HG03280 (cell line): Measurements from ENCODE around the gene GSG1L.

ENCODE experiments used
- ATAC-seq: cut with Tn5 transposase; IDR thresholded peaks from one replicate; pipeline ENCODE4 v1.9.1; 2021; ENCODE audit warnings: mild to moderate bottlenecking, moderate library complexity; ENCODE audit not compliant: unreplicated experiment

The GSG1L gene

DNA sequence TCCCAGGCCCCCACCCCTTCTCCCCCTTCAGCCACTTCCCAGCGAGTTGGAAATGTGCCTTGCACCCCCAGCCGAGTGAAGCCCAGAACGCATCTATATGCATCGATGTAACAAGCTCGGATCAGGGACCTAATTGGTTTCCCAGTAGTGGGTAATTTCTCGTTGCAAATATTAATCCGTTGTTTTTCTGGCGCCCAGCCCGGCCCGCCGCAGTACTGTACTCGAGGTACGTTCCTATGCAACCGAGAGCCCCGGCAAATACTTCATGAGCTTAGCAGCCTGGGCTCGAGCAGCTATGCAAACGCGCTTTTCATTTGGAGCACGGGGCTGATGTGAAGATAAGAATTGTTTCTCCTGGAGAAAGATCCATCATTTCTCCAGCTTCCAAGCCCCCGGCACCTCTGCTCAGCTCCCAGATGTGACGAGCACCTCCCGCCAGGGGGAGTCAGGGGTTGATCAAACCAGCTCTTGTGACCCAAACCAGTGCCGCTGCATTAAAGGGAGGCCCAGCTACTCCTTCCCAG, 283.8 kb downstream of the GSG1L start:
- no peak for ATAC-seq

DNA sequence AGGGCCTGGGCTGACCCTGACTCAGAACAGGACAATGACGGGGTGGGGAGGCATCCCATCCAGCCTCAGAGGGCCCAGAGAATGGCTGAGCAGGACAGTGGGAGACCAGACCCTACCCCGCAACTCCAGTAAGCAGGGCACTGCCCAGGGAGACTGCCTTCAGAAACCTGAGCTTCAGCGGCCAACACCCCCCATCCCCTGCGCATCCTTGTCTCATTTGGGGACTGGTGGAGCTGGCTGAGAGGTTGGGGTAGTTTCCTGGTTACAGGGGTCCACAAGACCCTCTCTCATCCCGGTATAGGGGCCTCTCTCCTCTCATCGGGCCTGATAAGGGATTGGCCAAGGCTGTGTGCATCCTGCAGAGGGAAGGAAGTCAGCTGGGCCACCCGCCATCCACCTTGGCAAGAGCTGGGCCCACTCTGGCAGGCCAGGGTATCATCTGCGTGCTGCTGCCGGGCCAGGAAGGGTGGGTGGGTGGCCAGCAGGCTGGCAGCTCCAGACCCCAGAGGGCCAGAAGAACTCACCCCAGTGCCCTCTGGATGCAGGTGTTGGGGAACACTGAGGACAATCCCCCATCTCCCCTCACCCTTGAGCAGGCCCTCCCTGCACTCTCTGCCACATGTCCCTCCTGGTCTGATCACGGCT, 284.5 kb downstream of the GSG1L start:
- ATAC-seq, result no peak

DNA sequence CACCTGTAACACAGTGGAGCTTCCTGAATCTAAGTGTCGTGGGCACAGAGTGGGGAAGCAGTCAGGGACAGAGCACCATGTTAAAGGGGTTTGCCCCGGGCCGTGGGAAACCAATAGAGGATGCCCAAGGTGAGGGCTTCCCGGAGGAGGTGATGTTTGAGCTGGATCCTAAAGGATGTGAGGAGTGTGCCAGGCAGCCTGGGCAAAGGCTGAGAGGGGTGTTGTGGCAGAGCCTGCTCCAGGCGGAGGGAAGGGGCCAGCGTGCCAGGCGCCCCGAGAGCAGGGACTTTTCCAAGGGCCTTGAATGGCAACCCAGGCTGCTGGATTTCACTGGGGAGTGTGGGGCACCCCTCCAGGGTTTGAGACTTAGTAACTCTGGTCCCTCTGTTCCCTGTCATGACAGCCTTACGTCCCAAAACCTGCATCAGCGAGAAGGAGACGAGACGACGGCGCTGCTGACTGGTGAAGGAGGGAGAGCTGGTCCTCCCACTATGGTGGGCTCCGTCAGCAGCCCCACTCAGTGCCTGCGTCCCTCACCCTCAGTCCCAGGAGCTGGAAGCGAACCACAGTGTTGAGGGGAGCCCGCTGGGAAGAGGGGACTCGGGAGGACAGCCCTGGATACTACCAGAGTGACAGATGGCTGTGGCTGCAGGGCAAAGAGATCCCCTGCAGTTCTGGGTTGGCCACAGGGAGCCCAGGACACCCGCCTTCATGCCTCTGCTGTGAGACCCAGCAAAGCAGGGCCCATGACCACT, 285.2 kb downstream of the GSG1L start:
- ATAC-seq, result no peak

DNA sequence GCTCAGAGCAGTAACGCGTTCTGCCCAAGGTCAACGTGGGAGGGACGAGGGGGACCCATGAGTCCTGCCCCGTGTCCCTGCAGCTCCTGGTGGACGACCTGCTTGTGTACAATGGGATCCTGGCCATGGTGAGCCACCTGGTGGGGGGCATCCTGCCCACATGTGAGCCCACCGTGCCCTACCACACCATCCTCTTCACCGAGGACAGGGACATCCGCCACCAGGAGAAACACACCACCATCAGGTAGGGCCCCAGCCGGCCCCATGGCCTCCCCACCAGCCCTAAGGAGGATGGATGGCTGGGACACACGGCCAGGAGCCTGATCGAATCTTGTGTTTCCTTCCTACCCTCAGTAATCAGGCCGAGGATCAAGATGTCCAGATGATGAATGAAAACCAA, 286.0 kb downstream of the GSG1L start:
- no peak for ATAC-seq

DNA sequence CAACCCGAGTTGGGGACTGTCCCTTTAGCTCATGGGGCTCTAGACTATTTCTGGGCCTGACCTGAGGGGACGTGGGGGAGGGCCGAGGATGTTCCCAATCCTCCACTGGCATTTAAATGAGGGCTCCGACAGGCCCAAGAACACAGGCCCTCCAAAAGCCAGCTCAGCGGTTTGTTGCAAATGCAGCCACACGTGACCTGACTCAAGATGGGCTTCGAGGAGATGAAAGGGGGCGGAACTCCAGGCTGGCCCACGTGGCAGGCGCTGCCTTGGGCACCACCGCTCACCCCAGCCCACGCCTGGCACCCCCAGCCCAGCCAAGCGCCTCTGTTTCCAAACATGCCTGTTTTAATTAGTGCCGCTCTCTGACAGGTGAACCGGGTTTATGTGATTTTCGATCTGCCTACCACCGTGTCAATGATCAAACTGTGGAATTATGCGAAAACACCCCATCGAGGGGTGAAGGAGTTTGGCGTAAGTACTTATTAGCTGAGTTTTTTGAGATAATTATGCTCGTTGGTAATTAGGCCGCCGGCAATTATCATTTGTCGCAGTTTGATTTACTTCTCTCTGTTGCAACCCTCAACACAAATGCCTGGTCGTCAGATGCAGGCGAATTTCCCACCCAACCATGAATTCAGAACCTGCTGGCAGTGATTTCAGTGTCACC, 286.8 kb downstream of the GSG1L start:
- no peak for ATAC-seq

DNA sequence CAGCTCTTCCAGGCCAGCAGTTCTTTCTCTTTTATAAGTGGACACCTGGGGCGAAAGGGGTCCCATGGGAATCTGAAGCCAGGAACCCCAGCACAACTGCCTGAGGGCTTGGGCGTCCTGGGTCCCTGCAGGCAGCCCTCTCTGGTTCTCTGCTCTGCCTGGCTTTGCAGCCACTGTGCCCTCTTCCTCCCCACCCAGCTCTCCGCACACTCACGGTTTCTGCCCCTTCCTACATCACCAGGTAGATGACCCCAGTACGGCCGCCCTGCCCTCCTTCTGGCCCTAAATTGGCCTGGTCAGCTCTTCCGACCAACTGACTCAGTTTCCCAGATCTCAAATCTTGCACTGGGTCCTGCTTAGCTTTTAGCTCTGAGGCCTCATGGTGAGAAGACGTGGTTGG, 288.3 kb downstream of the GSG1L start:
- no peak for ATAC-seq

DNA sequence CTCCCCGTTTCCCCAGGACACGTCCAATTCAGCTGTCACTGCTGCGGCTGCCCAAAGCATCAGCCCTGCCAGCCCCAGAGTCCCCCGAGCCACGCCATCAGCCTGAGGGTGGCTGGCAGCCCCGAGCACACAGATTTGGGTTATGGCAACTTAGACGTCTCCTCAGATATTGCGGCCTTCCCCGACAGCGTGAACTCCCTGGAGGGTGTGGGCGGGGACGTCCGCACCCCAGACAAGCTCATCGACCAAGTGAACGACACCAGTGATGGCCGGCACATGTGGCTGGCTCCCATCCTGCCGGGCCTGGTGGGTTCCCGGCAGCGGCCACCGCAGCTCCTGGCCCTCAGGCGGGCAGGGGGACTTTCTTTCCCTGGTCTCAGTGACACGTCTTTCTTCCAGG, 288.7 kb downstream of the GSG1L start:
- ATAC-seq, result no peak

DNA sequence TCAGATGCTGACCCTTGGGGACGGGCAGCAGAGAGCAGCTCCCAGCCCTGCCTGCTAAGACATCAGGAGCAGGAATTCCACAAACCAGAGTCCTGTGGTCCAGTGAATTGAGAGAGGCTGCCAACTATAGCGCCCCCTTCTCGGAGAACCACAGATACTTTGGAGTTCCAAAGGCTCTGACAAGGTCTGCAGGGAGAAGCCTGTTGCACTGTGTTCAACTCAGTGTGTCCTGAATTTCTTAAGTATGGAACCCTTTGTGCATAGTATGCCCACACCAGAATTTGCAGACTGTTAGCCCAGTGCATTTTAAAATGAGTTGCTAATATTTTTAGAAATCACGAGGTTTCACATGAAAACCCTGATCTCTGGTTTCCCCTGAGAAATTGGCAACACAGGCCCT, 290.2 kb downstream of the GSG1L start:
- no peak for ATAC-seq

DNA sequence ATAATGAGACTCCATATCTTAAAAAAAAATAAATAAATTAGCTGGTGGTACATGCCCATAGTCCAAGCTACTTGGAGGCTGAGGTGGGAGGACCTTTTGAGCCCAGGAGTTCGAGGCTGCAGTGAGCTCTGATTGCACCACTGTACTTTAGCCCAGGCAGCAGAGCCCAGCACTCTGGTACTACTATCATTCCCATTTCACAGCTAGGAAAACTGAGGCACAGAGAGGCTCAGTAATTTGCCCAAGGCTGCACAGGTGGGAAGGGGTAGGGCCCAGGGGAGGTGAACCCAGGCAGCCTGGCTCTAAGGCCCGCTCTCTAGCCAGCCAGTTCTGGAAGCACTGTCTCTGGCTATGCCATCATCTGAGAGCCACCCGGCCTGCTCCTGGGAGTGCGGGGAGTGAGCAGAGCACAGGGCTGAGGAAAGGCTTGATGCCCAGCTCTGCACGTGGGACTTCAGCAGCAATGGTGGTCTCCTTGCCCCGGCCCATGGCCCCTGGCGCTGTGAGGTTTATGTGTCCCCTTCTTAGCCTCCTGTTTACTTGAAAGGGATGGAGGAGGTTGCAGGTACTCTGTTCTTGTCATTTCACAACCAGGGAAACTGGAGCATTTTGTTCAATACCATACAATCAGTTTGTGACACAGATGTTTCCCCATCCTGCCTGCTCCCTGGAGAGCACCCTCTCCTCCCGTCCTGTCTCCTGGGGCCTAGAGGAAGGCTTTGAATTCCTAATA, 291.3 kb downstream of the GSG1L start:
- no peak for ATAC-seq

DNA sequence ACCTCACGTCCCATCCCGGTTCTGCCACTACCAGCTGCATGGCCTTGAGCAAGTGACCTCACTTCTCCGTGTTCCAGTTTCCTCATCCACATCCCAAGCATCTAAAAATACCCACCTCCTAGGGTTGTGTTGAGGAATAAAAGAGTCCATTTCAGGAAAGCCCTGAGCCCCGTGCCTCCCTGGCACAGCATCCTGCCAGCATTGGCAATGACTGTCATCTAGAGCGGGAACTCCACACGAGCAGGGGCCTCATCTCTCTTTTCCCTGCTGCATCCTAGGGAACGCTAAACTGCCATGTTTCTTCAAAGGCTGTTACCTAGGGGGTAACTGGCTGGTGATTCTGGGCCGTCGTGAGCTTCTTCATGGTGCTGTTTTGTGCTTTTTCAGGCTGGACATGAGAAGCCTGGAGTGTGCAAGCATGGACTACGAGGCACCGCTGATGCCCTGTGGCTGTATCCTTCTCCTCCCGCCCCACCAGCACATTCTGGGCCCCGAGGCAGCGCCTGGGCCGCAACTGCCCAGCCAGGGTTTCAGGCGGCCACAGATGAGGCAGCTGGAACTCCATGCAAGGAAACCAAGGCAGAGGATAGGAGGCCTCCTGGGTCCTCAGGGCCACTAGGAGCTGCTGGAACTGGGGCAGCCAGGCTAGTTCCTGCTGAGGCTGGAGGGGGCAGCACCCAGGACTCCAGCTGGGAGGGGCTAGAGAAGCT, 292.2 kb downstream of the GSG1L start:
- ATAC-seq, result no peak

DNA sequence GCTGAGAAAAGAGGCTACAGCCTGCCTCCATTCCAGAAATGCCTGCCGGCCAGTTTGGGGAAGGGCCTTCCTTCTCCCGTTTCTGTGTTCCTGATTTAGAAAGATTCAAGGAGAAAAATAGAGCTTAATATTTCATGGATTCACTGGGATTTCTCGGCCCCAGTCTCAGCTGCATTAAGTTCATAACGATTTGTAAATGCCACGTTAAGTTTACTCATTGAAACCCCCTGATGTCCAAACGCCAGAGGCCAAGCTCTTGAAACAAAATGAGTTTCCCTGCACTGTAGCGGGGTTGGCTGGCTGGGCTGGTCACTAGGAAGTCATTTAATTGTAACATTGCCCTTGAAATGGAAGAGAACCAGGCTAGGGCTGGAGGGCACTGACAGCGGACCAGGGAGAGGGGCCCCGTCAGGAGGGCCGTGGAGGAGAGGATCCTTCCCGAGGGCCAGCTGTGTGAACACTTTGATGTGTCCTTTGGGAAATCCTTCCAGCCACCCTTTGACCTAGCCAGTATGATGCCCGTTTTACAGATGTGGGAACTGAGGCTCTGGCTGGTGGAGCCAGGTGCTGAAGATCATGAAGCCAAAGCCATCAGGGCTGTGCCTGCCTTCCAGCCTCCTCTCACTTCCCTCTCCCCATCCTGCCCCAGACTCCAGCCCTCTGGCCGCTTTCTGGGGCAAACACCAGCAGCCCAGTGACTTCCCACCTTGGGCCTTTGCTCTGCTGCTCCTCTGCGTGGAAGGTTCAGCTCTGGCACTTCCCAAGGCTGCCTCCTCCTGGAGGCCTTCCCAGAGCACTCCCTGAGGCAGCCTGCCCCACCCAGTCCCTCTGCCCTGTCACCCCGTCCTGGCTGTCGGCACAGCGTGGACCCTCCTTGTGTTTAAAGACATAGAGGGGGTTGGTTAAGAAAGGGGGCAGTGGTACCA, 293.0 kb downstream of the GSG1L start:
- no peak for ATAC-seq

DNA sequence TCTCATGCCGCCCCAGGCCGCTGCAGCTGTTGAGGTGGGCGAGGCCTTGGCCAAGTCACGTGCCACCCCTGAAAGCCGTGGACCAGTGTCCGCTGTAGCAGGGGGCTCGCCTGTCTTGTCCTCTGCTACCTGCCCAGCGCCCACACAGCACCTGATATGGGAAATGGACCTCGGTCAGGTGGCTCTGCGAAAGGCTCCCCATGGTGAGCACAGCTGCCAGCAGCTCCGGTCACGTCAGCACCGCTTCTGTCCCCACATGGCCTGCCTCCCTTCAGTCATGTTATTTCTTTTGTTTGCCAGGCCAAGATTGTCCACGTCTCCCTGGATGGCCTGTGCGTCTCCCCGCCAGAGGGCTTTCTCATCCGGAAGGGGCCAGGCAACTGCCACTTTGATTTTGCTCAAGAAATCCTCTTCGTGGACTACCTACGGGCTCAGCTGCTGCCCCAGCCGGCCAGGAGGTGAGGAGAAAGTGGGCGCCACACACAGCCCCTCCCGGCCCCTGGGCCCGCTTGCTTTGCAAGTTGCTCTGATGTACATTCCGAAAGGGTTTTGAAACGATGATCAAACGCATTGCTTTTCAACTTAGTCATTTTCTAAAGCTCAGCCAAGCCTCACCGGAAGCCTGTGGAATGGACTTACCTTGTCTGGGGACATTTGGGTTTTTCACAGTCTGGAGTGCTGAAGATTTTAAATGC, 293.8 kb downstream of the GSG1L start:
- ATAC-seq, result no peak

DNA sequence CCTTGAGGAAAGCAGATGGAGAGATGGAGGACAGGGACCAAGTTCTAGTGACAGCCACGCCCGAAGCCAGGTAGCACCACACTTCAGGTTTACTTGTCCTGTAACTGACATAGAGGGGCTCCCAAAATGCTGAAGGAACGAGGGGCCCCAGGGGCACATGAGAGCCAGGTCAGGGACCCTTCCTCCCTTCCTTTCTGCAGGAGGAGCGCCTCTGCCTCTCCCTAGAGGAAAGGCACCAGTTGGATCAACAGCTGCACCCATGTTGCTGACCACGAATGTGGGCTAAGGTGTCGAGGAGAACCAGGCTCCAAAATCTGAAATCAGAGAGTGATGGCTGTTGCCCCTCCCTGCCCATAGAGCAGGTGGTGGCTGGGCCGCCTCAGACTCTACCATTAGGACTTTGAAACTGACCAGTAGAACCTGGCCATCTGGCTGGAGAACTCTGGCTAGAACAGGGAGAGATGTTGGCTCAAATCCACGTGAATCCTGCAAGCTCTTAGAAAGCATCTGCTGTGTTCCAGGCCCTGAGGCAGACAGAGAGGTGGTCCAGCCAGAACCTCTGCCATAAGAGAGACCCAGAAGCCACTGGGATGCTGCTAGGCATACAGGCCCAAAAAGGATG, 294.8 kb downstream of the GSG1L start:
- ATAC-seq, result no peak

DNA sequence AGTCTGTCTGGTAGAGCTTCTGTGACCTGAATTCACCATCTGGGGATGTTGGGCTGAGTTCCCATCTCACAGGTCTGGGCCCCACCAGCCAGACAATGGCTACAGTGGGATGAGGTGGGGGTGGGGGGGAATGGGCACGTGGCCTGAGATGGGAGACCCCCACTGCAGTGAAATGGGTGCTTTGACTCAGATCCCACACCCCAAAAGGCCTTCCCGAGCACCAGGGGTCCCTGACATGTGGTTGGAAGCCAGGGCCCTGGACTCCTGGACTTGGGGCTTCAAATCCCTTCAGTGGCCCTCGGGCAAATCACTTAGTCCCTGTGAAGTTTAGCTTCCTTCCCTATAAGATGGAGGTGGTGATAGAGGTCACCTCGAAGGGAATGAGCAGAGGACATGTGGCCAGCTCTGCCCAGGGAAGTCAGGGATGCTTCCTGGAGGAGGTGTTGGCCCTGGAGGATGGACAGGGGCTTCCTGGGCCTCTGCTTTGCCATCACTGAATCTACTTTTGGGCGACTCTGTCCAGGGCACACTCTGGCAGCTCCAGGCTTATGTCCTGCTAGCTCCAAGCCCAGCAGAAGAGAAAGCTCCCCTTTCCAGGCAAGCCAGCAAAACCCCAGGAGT, 295.4 kb downstream of the GSG1L start:
- ATAC-seq, result no peak

DNA sequence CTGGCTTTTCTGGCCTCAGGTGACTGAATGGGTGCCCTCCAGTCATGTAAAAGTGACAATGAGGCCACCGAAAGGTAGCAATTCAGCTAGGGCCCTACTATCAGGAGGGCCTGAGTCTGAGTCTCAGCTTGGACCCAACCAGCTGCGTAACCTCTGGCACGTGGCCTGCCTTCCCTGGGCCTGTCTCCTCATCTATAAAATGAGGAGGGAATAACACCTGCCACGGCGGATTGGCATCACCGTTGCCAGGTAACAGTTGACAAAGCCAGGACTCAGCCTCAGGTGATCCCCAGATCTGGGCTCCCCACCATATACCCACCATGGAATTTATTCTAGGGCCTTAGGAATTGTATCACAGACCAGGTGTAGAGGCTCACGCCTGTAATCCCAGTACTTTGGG, 296.4 kb downstream of the GSG1L start:
- ATAC-seq, result no peak

DNA sequence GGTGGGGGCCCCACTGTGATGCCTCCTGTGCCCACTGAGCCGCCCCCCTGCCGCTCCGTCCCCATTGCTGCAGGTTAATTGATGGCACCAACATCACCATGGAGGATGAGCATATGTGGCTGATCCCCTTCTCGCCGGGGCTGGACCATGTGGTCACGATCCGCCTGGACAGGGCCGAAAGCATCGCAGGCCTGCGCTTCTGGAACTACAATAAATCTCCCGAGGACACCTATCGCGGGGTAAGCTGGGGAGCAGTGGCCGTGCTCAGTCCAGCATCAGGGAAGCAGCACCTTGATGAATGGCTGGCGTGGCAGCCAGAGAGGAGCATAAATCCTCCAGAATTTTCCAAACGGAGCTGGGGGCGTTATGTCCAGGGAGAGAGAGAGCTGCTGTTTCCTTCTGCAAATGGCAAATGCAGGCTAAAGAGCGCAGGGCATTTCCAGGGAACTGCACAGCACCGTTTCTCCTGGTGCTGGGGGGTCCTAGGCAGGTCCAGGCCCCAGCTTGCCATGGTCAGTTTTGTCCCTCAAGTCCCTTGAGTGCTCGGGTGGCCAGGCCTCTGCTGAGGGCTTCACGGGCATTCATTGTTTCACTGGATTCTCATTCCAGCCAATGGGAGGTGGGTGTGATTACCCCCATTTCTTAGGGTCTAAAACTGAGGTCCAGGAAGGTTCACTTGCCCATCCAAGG, 297.1 kb downstream of the GSG1L start:
- ATAC-seq, result no peak

DNA sequence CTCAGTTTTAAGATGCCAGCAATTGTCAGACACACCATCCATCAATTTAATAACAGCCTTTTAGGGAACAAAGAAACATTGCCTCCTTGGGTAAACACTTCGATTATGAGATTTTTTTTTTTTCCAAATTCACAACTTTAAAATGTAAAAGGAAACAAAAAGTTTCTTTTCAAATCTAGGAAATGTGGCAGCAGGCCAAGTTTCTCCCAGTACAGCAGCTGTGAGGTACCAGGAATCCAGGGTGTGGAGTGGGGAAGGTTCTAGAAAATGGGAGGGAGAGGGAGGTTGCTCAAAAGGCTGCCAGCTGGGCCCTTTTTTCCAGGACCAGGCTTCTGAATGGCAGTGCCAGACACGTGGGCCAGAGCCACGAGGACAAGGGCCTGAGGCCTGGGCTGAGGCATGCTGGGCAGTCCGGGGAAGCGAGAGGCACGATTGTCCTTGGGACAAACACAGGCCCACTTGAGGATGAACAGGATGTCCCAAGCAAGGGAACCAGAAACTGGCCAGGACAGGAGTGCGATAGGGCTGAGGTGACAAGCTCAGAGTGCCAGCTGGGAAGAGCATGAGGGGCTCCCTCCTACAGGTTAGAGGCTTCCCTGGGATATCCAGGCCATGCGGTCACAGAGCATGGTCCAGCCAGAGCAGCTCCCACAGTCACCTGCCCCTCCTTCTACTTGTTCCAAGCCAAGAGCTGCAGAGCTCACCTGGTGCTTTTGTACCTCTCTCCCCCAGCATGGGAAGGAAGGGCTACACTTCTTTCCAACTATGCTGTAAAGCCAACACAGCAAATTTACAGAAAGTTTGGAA, 298.4 kb downstream of the GSG1L start:
- no peak for ATAC-seq
